SK-MEL-5 (cell line): ENCODE data around the gene UBE3D. TPM values are rescaled to one million over a fixed set of nuclear protein-coding genes. Genes with fewer than 3 reads are reported as not detected.
"Not testable (repeated sequence)": the region's sequence is repeated elsewhere in the genome, so short reads cannot be mapped to it uniquely, and the experiment has no call there.

ENCODE experiments used
- DNase-seq: peaks from one replicate; pipeline ENCODE4 v3.0.0-alpha.2; 2016; ENCODE audit warnings: low read depth, low spot score
- in situ Hi-C: cut with HindIII; loops from 2 replicates; pipeline ENCODE4 v1.10.0; 2016; ENCODE audit warnings: low sequenced_read_pairs, high pct_unique_total_duplicates, low pct_unique_long_range_greater_than_20kb
- total RNA-seq: library from RNA; depleted of rRNA; stranded (reverse); fragments of >200 nt; shearing (Covaris generic); gene quantifications from 2 replicates; pipeline ENCODE4 v1.2.3, GENCODE V29; 2014

UBE3D gene
- total RNA-seq, 1 experiment from 2014 or later = 6.1 TPM

GRCh38 chr6:82954937-82955577 lies 110.6 kb downstream of the UBE3D start:
- DNase-seq = no peak
- in situ Hi-C loops = no loop called here

- DNase-seq = no peak
- in situ Hi-C loops = no loop called here
These were observed 111.3 kb downstream of the UBE3D start for GRCh38 chr6:82954356-82954755.

- no peak for DNase-seq
- in situ Hi-C loops = no loop called here
These were observed 111.8 kb downstream of the UBE3D start for GRCh38 chr6:82953871-82954270.

- no peak for DNase-seq
- in situ Hi-C loops = no loop called here
These were observed 113.7 kb downstream of the UBE3D start for GRCh38 chr6:82951935-82952334.

GRCh38 chr6:82951389-82951788 lies 114.3 kb downstream of the UBE3D start:
- DNase-seq = no peak
- in situ Hi-C loops = no loop called here

GRCh38 chr6:82930915-82931314 lies 134.7 kb downstream of the UBE3D start:
- DNase-seq, in situ Hi-C loops: not testable (repeated sequence)

GRCh38 chr6:82924799-82925535 lies 140.7 kb downstream of the UBE3D start:
- in situ Hi-C loops = no loop called here

GRCh38 chr6:82921258-82921657 lies 144.4 kb downstream of the UBE3D start:
- DNase-seq = no peak
- in situ Hi-C loops = no loop called here

More at GRCh38 chr6:82924799-82925535, 140.7 kb downstream of the UBE3D start:
- no peak for DNase-seq

GRCh38 chr6:82917346-82918064 lies 148.1 kb downstream of the UBE3D start:
- in situ Hi-C loops = no loop called here
- no peak for DNase-seq

- in situ Hi-C loops = no loop called here
- no peak for DNase-seq
These were observed 150.0 kb downstream of the UBE3D start for GRCh38 chr6:82915666-82916065.

GRCh38 chr6:82914511-82914910 lies 151.1 kb downstream of the UBE3D start:
- DNase-seq = no peak
- in situ Hi-C loops = no loop called here

GRCh38 chr6:82910820-82911219 lies 154.8 kb downstream of the UBE3D start:
- in situ Hi-C loops = no loop called here
- DNase-seq = no peak

- no peak for DNase-seq
- in situ Hi-C loops = no loop called here
These were observed 155.2 kb downstream of the UBE3D start for GRCh38 chr6:82910395-82910794.

- no peak for DNase-seq
- in situ Hi-C loops = no loop called here
These were observed 156.1 kb downstream of the UBE3D start for GRCh38 chr6:82909551-82909950.

- in situ Hi-C loops = no loop called here
- no peak for DNase-seq
These were observed 157.0 kb downstream of the UBE3D start for GRCh38 chr6:82908661-82909060.

GRCh38 chr6:82906951-82907350 lies 158.7 kb downstream of the UBE3D start:
- DNase-seq = no peak
- in situ Hi-C loops = no loop called here

GRCh38 chr6:82906489-82906888 lies 159.2 kb downstream of the UBE3D start:
- in situ Hi-C loops = no loop called here
- no peak for DNase-seq

GRCh38 chr6:82904860-82905259 lies 160.8 kb downstream of the UBE3D start:
- no peak for DNase-seq
- in situ Hi-C loops = no loop called here

- no peak for DNase-seq
- in situ Hi-C loops = no loop called here
These were observed 161.4 kb downstream of the UBE3D start for GRCh38 chr6:82904257-82904656.
